SU-DHL-6 (cell line): ENCODE measurements around the gene WFDC1.

Experiments used
- CTCF ChIP-seq: fragments of 200-600 bp; sonication (generic); IDR thresholded peaks from one replicate; pipeline ENCODE4 v1.5.1; 2017; ENCODE audit warnings: antibody characterized with exemption, mild to moderate bottlenecking, low read length, moderate library complexity; ENCODE audit not compliant: insufficient read depth, poor library complexity, severe bottlenecking
- EZH2phosphoT487 ChIP-seq: fragments of 200-600 bp; sonication (generic), shearing (Covaris generic); conservative IDR thresholded peaks from 2 replicates; pipeline ENCODE4 v1.6.1; 2018; ENCODE audit warnings: mild to moderate bottlenecking, antibody characterized with exemption, low read length, moderate library complexity, mixed read lengths

GRCh38 chr16:84281074-84281473, 13.6 kb upstream of the WFDC1 start:
- TF ChIP-seq CTCF (no peak), EZH2phosphoT487 (no peak)
